ENCODE data around the gene SNX1.
"Not testable (repeated sequence)": the region's sequence is repeated elsewhere in the genome, so short reads cannot be mapped to it uniquely, and the experiment has no call there.

Gene SNX1

DNA sequence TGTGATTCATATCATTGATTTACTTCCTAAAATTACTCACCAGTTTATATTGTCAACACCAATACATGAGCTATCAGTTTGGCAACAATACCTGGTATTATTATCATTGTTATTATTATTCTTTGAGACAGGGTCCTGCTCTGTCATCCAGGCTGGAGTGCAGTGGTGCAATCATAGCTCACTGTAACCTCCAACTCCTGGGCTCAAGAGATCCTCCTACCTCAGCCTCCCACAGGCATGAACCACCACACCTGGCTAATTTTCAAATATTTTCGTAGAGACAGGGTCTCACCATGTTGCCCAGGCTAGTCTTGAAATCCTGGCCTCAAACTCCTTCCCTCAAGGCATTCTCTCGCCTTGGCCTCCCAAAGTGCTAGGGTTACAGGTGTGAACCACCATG is 22.3 kb upstream of the SNX1 start:
- DNase-seq: not testable (repeated sequence)

DNA sequence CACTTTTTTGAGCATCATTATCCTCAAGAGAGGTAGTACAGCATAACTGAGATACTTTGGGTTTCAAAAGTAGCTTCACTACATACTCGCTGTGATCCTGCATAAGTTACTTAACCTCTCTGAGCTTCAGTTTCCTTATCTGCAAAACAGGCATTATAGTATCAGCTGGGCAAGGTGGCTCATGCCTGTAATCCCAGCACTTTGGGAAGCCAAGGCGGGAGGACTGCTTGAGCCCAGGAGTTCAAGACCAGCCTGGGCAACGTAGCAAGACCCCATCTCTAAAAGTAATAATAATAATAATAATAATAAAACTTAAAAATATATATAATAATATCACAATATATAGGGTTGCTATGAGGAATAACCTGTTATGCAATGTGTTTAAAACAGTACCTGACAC is 13.0 kb upstream of the SNX1 start:
- no peak for DNase-seq

DNA sequence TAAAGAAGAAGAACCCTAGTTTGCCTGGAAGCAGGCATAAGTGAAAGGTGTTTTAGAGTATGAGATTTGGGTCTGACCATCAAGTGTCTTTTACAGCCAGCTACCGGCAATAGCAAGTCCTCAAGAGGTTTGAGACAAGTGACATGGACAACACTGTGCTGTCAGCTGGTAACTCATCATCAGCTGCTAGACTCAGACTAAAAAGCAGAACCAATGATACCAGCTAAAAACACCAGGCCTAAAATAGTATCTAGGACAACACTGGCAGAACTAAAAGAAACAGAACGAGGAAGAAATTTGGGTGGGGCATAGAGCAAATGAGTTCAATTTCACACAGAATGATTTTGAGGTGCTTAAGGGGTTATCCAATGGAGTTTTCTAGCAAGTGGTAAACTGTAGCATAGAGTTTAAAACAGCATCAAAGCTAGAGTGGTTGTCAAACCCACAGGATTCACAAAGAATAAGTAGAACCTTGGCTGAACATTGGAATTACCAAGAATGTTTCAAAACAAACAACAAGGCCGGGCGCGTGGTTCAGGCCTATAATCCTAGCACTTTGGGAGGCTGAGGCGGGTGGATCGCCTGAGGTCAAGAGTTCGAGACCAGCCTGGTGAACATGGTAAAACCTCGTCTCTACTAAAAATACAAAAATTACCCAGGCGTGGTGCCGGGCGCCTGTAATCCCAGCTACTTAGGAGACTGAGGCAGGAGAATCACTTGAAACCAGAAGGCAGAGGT is 6.1 kb upstream of the SNX1 start:
- DNase-seq: no peak

DNA sequence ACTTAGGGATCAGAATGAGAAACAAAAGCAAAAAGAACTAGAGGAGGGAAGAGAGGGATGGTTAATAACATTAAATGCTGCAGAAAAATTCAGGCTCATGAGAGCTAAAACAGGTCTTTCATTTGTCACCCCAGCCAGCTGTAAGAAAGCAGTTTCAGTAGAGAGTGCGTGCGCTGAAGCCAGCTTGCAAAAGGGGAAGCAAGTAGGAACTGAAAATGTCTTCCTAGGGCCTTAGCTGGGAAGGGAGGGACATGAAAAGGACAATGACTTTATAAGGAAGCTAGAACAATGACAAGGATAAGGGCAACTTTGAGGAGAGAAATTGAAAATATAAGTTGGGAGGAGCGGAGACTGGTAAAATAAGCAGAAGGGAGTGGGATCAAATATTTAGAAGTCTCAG is 5.3 kb upstream of the SNX1 start:
- DNase-seq: no peak

DNA sequence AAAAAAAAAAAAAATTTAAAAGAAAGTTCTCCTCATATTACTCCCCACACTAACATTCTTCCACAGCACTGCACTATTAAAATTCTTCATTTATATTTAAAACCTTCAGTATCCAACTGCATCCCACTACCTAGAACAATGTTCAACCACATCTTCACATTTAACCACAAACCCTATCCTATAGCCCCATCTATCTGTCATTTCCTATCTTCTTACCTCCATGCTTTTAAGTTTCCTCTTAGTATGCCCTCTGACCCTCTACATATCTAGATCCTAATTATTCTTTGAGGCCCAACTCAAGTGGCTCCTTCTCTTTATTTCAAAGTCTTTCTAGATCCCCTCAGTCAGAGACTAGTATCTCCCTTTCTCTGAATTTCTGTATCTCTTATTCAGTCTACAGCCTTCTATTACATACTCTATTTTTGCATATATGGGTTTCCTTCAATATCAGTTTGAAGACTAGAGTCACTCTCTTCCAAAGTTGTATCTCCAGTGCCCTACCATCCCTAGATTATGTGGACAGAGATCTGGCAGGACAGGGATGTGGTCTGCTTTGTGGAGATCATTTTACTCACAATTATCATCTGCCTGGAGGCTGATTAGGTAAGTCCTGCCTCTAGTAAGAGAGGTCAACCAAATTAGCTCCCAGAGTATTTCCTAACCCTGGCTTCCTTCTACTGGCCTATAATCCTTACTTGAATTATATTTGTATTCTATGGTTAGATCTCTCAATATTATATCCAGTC is 3.5 kb upstream of the SNX1 start:
- DNase-seq: no peak

DNA sequence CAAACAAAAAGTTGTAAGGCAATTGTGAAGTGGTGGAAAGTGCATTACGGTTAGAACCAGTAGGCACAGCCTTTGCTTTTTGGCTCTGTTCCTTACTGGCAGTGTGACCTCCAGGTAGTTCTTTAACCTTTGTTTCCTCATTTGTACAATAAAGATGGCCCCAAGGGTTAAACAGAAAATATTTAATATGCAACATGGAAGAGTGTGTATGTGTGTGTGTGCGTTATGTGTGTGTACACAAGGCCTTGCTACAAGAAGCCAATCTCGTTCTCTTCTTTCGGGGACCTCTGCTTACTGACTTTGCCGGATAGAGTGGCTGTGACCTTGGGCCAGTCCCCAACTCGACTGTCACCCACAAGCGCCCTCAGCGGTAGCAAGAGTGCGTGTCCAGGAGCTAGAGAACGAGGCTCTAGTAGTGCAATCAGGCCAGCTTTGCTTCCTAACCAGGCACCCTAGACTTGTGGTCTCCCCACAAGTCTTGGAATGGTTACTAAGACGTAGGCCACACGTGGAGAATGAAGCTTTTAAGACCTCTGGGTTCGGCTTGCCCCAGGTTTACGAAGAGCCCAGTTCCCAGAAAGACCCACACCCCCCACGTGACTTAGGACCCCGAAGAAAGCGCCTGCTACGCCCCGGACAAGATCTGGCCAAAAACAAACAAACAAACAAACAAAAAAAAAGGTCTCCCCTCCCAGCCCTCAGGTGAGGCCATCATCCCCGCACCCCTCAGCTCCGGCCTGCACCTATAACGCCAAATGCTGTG is 2.7 kb upstream of the SNX1 start:
- peak; percentile 27 for DNase-seq

DNA sequence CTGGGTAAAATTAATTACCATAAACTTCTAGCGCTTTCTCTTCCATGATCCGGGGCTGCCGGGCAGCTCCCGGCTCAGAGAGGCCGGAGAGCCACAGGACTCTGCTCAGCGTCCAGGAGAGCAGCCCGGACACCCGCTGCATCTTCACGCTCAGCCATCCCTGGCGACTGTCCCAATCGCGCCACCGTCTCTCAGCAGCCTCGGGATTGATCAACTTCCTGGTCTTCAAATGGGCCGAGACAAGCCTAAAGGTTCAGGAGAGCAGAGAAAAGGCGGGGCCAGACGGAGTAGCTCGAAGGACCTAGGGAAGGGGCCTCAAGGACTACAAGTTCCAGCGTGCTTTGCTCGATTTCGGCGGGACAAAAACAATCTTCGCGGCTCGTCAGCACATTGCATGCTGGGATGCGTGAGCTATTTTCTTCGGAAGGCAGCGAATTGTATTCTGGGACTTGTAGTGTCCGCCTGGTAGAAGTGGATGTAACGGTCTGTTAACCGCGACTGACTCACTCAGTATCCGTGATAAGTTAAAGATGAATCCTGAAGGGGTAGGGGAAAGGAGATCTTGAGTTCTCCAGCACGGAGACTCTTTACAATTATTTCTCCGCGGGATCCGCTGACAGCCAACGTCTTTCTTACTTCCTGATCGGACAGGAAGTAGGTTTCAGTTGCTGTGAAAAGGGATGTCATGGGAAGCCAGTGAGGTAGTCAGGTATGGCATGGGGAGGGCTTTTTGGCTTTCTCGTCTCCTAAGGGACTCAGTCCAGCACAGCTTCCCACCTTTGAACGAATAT is 2.0 kb upstream of the SNX1 start, which contains the start of gene CIAO2A:
Gene CIAO2A (minus strand): TSS at position 212 of the 791 bp plus-strand sequence. CDS start 70 bp downstream, at position 142.
- peak; percentile 93 for DNase-seq

DNA sequence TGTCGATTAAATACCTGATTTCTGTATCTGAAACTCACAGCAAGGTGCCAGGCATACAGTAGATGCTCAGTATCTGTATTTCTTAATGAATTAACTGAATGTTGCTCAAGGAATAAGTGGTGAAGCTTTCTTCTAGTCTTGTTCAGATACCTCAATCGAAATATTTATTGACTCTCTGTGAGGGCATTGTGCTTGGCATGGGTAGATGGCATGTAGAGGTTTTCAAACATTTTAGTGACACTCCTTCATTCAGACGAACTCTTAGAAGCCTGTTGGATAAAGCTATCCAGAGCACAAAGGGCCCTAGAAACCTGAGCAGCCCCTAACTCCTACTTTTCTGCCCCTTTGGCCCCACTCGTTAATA is 369 bp upstream of the SNX1 start:
- DNase-seq: no peak

DNA sequence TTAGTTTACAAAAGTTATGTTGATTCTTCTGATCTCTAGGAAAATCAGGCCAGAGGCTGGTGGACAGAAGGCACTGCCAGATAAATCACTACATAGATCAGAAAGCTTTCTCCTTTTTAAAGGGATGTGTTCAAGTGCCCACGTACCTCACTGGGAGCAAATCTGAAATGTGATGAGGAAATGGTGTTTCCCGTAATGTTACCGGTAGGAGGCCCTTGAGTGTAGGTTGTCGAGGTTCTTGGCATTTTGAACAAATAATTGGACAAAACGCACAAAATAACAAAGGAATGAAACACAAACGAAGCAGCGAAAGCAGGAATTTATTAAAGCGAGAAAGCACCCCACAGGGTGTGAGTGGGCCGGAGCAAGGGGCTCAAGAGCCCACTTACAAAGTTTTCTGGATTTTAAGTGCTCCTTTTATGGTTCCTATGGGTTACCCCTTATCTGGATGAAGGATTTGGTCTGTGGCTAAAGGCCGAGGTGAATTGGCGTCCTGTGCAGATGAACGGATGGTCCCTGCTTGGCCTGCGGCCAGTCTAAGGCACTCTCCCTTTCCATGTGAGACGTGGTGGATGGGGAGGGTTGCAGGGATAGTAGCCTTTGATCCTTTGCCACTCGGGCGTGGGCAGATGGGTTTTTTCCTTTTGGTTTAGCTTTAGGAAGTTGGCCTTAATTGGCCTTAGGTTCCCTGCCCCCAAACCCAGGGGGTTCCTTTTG is 1.0 kb downstream of the SNX1 start:
- no peak for DNase-seq

DNA sequence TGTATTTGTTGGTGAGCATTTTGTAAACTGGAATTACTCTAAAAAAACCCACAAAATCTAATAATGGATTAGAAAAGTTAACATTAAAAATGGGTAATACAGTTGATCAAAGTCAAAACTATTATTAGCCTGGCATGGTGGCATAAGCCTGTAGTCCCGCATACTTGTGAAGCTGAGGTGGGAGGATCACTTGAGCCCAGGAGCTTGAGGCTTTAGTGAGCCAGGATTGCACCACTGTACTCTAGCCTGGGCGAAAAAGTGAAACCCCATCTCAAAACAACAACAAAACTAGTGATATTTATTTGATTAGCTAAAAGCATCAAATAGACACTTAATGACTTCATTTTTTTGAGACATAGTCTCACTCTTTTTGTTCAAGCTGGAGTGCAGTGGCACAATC is 3.6 kb downstream of the SNX1 start:
- no peak for DNase-seq

DNA sequence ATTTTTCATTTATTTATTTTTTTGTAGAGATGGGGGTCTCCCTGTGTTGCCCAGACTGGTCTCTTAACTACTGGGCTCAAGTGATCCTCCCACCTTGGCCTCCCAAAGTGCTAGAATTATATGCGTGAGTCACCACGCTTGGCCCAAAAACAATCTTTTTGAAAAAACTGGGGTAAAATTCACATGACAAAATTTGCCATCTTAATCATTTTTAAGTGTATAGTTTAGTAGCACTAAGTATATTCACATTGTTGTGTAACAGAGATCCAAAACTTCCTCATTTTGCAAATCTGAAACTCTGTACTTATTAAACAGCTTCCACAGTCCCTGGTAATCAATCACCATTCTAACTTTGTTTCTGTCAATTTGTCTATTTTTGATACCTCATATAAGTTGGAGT is 5.2 kb downstream of the SNX1 start:
- DNase-seq: no peak

DNA sequence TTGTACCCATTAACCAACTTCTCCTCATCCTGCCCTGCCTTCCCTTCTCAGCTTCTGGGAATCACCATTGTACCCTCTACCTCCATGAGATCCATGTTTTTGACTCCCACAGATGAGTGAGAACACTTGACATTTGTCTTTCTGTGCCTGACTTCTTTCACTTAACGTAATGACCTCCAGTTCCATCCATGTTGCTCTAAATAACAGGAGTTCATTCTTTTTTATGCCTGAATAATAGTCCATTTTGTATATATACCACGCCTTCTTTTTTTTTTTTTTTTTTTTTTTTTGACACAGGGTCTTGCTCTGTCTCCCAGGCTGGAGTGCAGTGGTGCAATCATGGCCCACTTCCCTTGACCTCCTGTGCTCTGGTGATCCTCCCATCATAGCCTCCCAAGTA is 6.7 kb downstream of the SNX1 start:
- DNase-seq: no peak

DNA sequence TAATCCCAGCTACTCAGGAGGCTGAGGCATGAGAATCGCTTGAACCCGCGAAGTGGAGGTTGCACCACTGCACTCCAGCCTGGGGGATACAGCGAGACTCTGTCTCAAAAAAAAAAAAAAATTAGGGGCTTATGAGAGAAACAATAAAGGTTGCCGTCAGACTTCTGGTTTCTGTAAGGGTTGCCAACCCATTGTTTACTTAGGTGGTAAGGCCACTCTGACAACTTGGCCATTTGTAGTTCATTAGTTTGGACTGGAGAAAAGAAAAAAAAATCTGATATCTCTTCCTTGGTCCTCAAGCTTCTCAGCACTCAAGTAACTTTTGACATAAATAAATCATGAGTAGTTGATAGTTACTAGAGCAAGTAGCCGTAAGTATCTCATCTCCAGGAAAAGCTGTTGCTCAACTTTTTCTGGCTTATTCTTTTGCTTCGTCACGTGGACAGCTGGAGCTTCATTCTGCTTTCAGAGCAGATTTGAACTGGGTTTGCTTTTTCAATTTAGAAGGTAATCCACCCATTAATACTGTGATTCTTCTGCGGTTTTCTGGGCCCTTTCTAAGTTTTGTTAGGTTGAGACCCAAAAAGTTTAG is 9.4 kb downstream of the SNX1 start:
- DNase-seq: no peak

DNA sequence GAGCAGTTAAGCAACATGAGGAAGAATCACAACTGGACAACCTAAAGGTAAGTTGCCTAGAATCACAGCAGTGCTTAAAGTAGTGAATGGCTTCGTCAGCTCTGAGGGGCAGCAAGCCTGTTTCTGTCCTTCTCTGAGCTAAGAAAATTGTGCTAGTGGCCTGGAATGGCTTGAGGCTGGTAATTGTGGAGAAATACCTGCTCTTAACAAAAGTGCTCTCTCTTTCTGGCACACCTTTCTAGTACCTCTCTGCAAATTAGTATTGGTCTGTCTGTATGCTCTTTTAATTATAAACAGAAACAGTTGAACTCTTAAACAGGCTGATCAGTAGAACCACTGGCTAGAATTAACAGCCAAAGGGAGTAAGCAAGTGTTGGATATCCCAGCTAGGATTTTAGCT is 11.6 kb downstream of the SNX1 start:
- DNase-seq: no peak

DNA sequence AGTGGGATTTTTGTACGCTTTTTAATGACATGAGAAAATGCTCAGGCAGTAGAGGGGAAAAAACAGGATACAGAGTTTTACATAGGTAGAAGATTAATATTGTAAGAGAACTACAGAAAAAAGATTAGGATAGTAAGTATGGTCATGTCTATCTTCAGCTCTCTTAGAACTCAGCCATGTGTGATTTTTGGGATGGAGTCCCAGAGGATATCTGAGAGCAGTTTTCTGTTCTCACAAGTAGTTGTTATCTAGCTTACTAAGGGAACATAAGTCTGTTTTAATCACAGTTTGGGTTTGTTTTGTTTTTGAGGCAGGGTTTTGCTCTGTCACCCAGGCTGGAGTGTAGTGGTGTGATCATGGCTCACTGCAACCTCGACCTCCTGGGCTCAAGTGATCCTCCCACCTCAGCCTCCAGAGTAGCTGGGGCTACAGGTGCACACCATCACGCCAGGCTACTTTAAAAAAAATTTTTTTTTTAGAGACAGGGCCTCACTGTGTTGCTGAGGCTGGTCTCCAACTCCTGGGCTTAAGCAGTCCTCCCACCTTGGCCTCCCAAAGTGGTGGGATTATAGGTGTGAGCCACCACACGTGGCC is 14.4 kb downstream of the SNX1 start:
- not testable (repeated sequence) for DNase-seq

DNA sequence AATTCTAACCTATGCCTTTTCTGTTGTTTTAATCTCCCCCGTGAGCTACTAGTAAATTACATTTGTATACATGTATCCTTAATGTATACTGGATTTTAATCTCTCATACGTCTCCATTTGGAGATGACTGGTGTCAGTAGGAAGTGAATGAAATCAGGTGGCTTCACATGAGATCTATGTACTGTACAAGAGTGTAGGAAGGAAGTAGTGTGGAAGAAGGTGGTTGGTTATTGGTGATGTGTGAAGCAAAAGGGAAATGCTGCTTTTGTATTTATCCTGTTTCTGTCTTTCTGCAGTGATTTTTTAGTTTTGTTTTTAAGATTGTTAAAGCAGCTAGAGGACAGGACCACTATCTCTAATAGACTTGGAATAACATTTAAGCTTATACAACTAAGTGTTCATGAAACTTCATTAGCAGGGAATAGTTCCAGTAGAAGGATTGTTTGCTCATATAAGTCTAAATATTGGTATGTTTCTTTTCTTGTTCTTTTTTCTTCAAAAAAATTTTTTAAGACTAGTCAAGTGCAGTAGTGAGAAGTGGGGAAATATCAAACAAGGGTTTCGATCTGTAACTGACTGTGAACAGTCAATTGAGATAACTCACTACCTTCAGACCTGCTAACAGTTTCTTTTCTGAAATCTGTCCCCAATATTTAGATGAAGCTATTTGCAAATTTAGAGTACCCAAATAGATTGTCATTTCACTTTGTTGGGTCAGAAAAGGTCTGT is 15.3 kb downstream of the SNX1 start:
- no peak for DNase-seq

DNA sequence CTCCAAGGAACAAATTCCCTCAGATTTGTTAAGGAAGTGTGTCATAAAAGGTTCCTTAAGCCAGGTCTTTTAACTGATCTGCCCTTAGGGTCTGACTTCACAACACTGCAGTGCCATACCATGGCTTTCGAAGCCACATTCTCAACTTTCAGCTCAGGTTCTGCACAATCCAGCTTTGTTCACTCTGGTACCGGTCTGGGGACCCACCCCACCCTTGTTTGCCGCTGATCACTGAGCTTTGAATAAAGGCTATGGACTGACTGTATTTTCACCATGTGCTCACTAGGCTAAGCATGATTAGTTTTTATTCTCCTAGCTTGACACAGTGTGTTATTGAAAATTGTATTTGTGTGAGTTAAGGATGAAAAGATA is 15.9 kb downstream of the SNX1 start:
- no peak for DNase-seq

DNA sequence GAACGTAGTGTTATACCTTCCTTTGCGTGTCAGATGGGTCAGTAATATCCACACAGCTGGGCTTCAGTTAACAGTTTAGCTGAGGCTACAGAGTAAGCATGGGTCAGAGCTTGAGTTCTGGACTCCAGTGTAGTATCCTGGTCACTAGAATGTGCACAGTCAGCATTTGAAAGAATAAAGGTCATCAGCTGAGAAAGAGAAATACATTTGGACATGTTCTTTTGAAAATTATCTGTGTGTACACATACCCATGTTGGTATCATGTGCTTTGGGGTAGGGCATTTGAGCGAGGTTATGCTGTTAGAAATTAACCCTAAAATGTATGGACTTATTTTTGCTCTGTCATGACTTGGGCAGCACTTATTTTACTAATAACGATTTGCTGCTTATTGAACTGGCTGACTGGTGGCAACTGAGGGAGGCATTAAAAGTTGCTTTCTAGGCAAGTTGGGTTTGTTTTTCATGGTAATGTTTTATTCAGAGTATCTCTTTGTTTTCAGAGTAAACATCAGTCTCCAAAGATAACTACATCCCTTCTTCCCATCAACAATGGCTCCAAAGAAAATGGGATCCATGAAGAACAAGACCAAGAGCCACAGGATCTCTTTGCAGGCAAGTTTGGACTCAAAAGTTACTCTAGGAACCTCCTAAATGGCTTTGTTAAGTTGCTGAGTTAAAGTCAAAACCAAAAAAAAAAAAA is 16.4 kb downstream of the SNX1 start:
- no peak for DNase-seq

DNA sequence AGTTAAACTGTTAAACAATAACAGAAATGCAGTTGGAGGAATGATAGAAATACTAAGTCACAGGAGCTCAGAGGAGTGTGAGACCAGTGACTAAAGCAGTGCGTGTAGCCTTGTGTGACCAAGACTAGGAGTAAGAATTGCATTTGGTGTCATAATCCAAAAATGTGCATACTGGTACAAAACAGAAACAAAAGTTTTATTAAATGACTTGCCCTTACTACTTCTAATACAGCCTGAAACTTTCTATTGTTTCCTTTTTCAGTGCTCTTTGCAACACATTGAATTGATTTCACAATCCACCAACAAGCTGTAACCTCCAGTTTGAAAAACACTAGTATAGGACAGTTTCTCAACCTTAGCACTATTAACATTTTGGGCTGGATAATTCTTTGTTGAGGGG is 17.1 kb downstream of the SNX1 start:
- DNase-seq: no peak
